ENCODE results near the gene ALOX12B. TPM values are rescaled to one million over a fixed set of nuclear protein-coding genes. Genes with fewer than 3 reads are reported as not detected.

Gene ALOX12B
- total RNA-seq, 4 donors from 2014 or later = not detected

DNA sequence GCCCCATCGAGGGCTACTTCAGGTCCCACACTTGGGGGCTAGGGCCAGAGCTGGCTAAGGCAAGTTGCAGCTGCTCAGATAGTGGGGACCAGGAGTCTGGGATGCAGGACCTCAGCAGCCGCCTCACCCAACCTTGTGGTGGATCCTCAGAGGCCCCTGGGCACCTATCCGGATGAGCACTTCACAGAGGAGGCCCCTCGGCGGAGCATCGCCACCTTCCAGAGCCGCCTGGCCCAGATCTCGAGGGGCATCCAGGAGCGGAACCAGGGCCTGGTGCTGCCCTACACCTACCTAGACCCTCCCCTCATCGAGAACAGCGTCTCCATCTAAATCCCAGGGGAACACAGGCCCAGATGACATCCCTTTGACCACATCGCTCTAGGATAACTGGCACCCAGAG lies 39.3 kb downstream of the ALOX12B start:
- DNase-seq = no peak
- Histone ChIP-seq H3K27me3 (no peaks in the 10 kb centered on the region), H3K4me3 (replicated peaks in 1 of 3) (no peak overlapping the region), H3K36me3 (no peaks in the 10 kb centered on the region), H3K27ac (no peak overlapping the region), H3K4me1 (no peaks in the 10 kb centered on the region), H3K9me3 (no peaks in the 10 kb centered on the region)
- WGBS, 2 donors = 87 to 94% methylated on average over 6 to 10 of the region's 12 CpGs
- intact Hi-C loops (cut with DNase I) = no loop called here
- no peak for TF ChIP-seq POLR2A (IDR thresholded peaks at IDR 0.05)
- TF ChIP-seq, protein P1, sequence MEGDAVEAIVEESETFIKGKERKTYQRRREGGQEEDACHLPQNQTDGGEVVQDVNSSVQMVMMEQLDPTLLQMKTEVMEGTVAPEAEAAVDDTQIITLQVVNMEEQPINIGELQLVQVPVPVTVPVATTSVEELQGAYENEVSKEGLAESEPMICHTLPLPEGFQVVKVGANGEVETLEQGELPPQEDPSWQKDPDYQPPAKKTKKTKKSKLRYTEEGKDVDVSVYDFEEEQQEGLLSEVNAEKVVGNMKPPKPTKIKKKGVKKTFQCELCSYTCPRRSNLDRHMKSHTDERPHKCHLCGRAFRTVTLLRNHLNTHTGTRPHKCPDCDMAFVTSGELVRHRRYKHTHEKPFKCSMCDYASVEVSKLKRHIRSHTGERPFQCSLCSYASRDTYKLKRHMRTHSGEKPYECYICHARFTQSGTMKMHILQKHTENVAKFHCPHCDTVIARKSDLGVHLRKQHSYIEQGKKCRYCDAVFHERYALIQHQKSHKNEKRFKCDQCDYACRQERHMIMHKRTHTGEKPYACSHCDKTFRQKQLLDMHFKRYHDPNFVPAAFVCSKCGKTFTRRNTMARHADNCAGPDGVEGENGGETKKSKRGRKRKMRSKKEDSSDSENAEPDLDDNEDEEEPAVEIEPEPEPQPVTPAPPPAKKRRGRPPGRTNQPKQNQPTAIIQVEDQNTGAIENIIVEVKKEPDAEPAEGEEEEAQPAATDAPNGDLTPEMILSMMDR (IDR thresholded peaks at IDR 0.05) = no peak

GRCh38 chr17:8047769-8048110 lies 39.8 kb downstream of the ALOX12B start:
- intact Hi-C loops (cut with DNase I) = no loop called here

GRCh38 chr17:8046929-8047768 lies 40.4 kb downstream of the ALOX12B start:
- intact Hi-C loops (cut with DNase I) = no loop called here
- H3K4me3 ChIP-seq (replicated peaks in 1 of 3) = no peak overlapping the region
- DNase-seq = no peak
- H3K9me3 ChIP-seq = no peaks in the 10 kb centered on the region
- TF ChIP-seq, protein P1 (IDR thresholded peaks at IDR 0.05) = no peak
- TF ChIP-seq POLR2A (IDR thresholded peaks at IDR 0.05) = no peak
- no peaks in the 10 kb centered on the region for H3K4me1 ChIP-seq
- no peaks in the 10 kb centered on the region for H3K36me3 ChIP-seq
- H3K27ac ChIP-seq = no peak overlapping the region
- H3K27me3 ChIP-seq = no peaks in the 10 kb centered on the region
- 78 to 79% methylated on average over 17 to 24 of the region's 24 CpGs for WGBS, 2 donors

More at GRCh38 chr17:8047769-8048110, 39.8 kb downstream of the ALOX12B start:
- Histone ChIP-seq H3K4me3 (replicated peaks in 1 of 3) (no peak overlapping the region), H3K36me3 (no peaks in the 10 kb centered on the region), H3K9me3 (no peaks in the 10 kb centered on the region), H3K27ac (no peak overlapping the region), H3K4me1 (no peaks in the 10 kb centered on the region), H3K27me3 (no peaks in the 10 kb centered on the region)
- DNase-seq = no peak
- no peak for TF ChIP-seq POLR2A (IDR thresholded peaks at IDR 0.05)
- TF ChIP-seq, protein P1 (IDR thresholded peaks at IDR 0.05) = no peak
- WGBS, 2 donors = 85 to 100% methylated on average over 4 of the region's 4 CpGs

GRCh38 chr17:8046306-8046928 lies 41.1 kb downstream of the ALOX12B start:
- Histone ChIP-seq H3K9me3 (no peaks in the 10 kb centered on the region), H3K36me3 (no peaks in the 10 kb centered on the region), H3K4me3 (replicated peaks in 1 of 3) (no peak overlapping the region), H3K4me1 (no peaks in the 10 kb centered on the region), H3K27me3 (no peaks in the 10 kb centered on the region), H3K27ac (no peak overlapping the region)
- TF ChIP-seq, protein P1 (IDR thresholded peaks at IDR 0.05) = no peak
- TF ChIP-seq POLR2A (IDR thresholded peaks at IDR 0.05) = no peak
- no peak for DNase-seq
- WGBS, 2 donors = 96 to 100% methylated on average over 1 to 10 of the region's 11 CpGs
- intact Hi-C loops (cut with DNase I) = no loop called here

All from thyroid gland (tissue), 4 donors.